Central memory CD8-positive, alpha-beta T cell (primary cell): ENCODE results near the gene ZDHHC21.
"Not testable (repeated sequence)": the region's sequence is repeated elsewhere in the genome, so short reads cannot be mapped to it uniquely, and the experiment has no call there.

Experiments
- ATAC-seq: fragments of 150-1000 bp; cut with Tn5 transposase; replicated peaks from 2 replicates; pipeline ENCODE4 v1.10.0; 2022; ENCODE audit warnings: mild to moderate bottlenecking, moderate FRiP score, moderate number of reproducible peaks; ENCODE audit not compliant: poor library complexity, severe bottlenecking; ENCODE audit errors: extremely low read depth
- DNase-seq, 2 donors: peaks; one replicate each; pipeline ENCODE4 v3.0.0; 2021; ENCODE audit warnings: low spot score in 2 of 2
- H3K27ac Mint-ChIP-seq: one replicate; pipeline ENCODE4 v1.8.0; 2022; ENCODE audit warnings: low read depth, mild to moderate bottlenecking, moderate library complexity, mixed read lengths
- H3K27me3 Mint-ChIP-seq: one replicate; pipeline ENCODE4 v1.8.0; 2022; ENCODE audit warnings: mixed read lengths
- H3K36me3 Mint-ChIP-seq: one replicate; pipeline ENCODE4 v1.8.0; 2022; ENCODE audit warnings: mild to moderate bottlenecking, moderate library complexity, mixed read lengths; ENCODE audit not compliant: insufficient read depth
- H3K4me1 Mint-ChIP-seq: one replicate; pipeline ENCODE4 v1.8.0; 2022; ENCODE audit warnings: mixed read lengths
- H3K4me3 Mint-ChIP-seq: one replicate; pipeline ENCODE4 v1.8.0; 2022; ENCODE audit warnings: mild to moderate bottlenecking, moderate library complexity, mixed read lengths
- H3K9me3 Mint-ChIP-seq: one replicate; pipeline ENCODE4 v1.8.0; 2022; ENCODE audit warnings: mixed read lengths

ZDHHC21 gene

DNA sequence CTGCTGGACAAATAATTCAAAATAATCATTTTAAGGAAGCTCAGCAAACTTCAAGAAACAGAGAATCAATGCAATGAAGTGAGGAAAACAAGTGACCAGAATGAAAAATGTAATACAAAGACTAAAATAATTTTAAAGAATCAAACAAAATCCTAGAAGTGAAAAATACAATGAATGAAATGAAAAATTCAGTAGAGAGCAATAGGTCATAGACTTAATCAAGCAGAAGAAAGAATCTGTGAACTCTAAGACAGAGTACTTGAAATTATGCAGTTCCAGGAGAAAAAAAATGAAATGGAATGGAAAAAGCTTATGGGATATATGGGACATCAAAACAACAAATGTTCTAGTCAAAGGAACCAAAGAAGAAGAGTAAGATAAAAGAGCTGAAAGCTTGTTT, 11.8 kb upstream of the ZDHHC21 start:
- H3K36me3 Mint-ChIP-seq = no peaks in the 10 kb centered on the region
- no peak overlapping the region for H3K4me3 Mint-ChIP-seq
- H3K27me3 Mint-ChIP-seq = peaks cover 41% of the 10 kb centered on the region
- peaks cover 18% of the 10 kb centered on the region for H3K9me3 Mint-ChIP-seq
- no peak for DNase-seq
- no peak overlapping the region for H3K27ac Mint-ChIP-seq
- ATAC-seq = no peak
- H3K4me1 Mint-ChIP-seq = no peaks in the 10 kb centered on the region

DNA sequence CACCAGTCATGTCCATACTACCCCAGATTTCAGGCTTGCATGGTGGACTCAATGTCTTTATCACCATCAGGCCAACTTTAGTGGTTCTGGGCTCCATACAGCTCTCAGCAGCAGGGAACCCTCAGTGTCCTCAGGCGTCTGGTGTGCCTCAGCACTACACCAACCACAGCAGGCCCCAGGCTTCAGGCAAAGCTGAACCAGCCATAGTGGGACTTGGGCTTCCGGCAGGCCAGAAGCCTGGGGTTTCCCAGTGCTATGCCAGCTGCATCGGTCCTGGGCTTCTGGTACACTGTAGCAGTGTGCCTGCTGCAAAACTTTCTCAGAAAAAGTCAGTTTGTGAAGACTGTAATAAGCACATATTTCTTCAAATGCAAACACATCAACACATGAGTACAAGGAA, 11.0 kb upstream of the ZDHHC21 start:
- Mint-ChIP-seq H3K4me3 (no peak overlapping the region), H3K27ac (no peak overlapping the region), H3K9me3 (peaks cover 18% of the 10 kb centered on the region), H3K36me3 (no peaks in the 10 kb centered on the region), H3K27me3 (peaks cover 33% of the 10 kb centered on the region), H3K4me1 (no peaks in the 10 kb centered on the region)
- no peak for DNase-seq
- ATAC-seq = no peak

DNA sequence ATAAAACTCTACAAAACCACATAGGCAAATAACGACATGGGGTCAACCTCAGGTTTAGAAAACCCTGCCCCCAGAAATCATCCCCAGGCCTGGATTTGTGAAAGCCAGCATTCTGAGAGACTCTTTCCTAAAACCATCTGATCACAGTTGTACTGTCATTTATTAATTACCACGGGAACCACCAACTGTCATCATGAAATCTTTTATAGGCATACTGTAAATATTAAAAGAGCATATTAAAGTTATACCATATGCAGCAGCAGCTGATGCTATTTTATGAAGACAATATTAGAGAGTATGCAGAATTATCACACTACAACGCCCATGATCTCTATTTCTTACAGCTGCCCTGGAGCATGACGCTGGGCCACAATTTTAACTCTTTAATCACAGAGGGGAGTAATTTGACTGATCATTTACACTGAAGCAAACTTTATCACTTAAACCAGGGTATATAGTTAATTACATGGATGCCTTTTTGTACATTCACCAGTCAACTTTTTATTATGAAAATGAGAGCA, 9.0 kb upstream of the ZDHHC21 start:
- no peak for DNase-seq
- H3K4me1 Mint-ChIP-seq = no peaks in the 10 kb centered on the region
- no peak overlapping the region for H3K27ac Mint-ChIP-seq
- H3K36me3 Mint-ChIP-seq = no peaks in the 10 kb centered on the region
- ATAC-seq = no peak
- peaks cover 18% of the 10 kb centered on the region for H3K9me3 Mint-ChIP-seq
- H3K27me3 Mint-ChIP-seq = peaks cover 13% of the 10 kb centered on the region
- no peak overlapping the region for H3K4me3 Mint-ChIP-seq

GRCh38 chr9:14692470-14693250, 572 bp downstream of the ZDHHC21 start:
- ATAC-seq (peak; percentile 52), DNase-seq (no peak)
- H3K4me1 Mint-ChIP-seq = peaks cover 38% of the 10 kb centered on the region
- no peaks in the 10 kb centered on the region for H3K9me3 Mint-ChIP-seq
- peak overlapping the region; percentile 94 for H3K27ac Mint-ChIP-seq
- H3K36me3 Mint-ChIP-seq = peaks cover 13% of the 10 kb centered on the region
- H3K4me3 Mint-ChIP-seq = peak overlapping the region; percentile 94
- no peaks in the 10 kb centered on the region for H3K27me3 Mint-ChIP-seq

DNA sequence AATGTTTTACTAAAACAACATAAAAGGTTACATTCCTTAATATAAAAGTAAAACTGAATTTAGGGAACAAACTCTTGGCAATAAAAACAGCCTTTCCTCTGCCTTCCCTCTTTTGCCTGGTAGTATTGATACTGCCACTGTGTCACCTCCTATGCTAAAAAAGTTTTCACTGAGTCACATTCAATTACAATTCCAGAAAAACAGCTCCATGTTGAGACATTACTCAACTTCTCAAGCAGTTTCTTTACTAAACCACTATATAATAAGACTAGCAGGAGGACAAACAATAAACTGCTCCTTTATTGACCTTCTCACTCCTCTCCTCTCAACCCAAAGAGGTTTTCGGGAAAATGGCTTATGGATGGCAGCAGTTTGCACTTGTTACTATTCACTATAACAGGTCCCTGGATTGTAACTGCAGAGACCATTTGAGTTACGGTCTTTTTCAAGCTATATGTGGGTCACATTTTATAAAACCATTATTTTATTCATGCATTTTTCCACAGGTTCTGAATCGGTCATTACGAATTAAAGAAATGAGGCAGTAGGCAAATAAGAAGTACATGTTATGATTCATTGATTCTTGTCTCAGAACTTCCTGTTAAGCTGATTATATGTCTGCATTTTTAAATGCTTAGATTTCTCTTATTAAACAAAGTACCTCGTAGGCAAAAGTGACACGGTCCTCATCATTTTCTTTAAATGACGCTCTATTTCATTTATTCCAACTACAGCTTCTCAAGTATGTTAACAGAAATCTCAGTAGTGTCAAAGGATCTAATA, 2.1 kb downstream of the ZDHHC21 start:
- Mint-ChIP-seq H3K4me3 (no peak overlapping the region), H3K27me3 (no peaks in the 10 kb centered on the region), H3K9me3 (no peaks in the 10 kb centered on the region), H3K4me1 (peaks cover 38% of the 10 kb centered on the region), H3K27ac (no peak overlapping the region), H3K36me3 (peaks cover 13% of the 10 kb centered on the region)
- DNase-seq = no peak
- ATAC-seq = no peak

DNA sequence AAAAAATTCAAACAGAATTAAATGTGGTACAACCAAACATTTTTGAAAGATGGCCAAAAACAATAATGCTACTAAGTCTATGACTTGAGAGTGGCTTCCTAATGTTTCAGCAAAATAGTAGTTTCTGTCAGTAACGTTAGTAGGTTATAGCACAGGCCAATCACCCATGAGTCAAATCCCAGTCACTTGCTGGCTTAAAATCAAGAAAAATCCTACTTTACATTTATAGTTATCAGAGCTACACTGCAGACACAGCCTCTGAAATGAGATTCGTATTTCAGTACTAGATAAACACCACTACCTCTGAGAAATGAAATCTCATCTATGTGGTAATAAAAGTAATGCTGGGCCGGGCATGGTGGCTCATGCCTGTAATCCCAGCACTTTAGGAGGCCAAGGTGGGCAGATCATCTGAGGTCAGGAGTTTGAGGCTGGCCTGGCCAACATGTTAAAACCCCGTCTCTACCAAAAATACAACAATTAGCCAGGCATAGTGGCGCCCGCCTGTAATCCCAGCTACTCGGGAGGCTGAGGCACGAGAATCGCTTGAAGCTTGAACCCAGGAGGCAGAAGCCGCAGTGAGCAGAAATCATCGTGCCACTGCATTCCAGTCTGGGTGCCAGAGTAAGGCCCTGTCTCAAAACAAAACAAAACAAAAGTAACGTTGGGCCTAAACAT, 6.1 kb downstream of the ZDHHC21 start:
- Mint-ChIP-seq H3K27ac (no peak overlapping the region), H3K4me3 (no peak overlapping the region), H3K9me3 (no peaks in the 10 kb centered on the region), H3K4me1 (peaks cover 36% of the 10 kb centered on the region), H3K36me3 (peaks cover 7% of the 10 kb centered on the region), H3K27me3 (no peaks in the 10 kb centered on the region)
- ATAC-seq (no peak), DNase-seq (no peak)

- Mint-ChIP-seq H3K4me1 (peaks cover 43% of the 10 kb centered on the region), H3K27ac (no peak overlapping the region), H3K27me3 (no peaks in the 10 kb centered on the region), H3K36me3 (peaks cover 7% of the 10 kb centered on the region), H3K9me3 (no peaks in the 10 kb centered on the region), H3K4me3 (no peak overlapping the region)
- no peak for ATAC-seq
- no peak for DNase-seq
Observed at GRCh38 chr9:14686168-14686567, 7.1 kb downstream of the ZDHHC21 start.

GRCh38 chr9:14682616-14683015, 10.6 kb downstream of the ZDHHC21 start:
- not testable (repeated sequence) for DNase-seq, H3K9me3 Mint-ChIP-seq, H3K27ac Mint-ChIP-seq

DNA sequence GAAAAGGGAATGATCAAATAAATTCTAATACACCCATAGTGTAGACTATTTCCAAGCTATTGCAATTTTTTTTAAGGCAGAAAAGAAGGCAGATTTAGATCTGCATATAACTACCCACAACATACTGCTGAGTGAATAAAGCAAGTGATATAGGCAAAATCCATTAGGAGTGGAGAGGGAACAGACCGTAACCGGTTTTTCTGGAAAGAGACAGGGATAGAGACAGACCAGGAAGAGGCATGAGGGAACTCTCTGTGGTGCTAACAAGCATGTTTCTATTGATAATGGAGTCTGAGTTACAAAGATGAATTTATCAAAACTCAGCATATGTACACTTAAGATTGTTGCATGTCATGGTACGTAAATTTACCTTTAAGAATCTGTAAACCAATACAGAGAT, 14.5 kb downstream of the ZDHHC21 start:
- no peaks in the 10 kb centered on the region for H3K9me3 Mint-ChIP-seq
- no peak for DNase-seq
- no peak overlapping the region for H3K4me3 Mint-ChIP-seq
- peaks cover 8% of the 10 kb centered on the region for H3K36me3 Mint-ChIP-seq
- ATAC-seq = no peak
- no peak overlapping the region for H3K27ac Mint-ChIP-seq
- H3K4me1 Mint-ChIP-seq = peaks cover 54% of the 10 kb centered on the region
- H3K27me3 Mint-ChIP-seq = no peaks in the 10 kb centered on the region

More at GRCh38 chr9:14682616-14683015, 10.6 kb downstream of the ZDHHC21 start:
- H3K4me1 Mint-ChIP-seq = peaks cover 44% of the 10 kb centered on the region
- not testable (repeated sequence) for ATAC-seq, H3K4me3 Mint-ChIP-seq, H3K36me3 Mint-ChIP-seq, H3K27me3 Mint-ChIP-seq

GRCh38 chr9:14677872-14678271, 15.4 kb downstream of the ZDHHC21 start:
- no peaks in the 10 kb centered on the region for H3K9me3 Mint-ChIP-seq
- peaks cover 50% of the 10 kb centered on the region for H3K4me1 Mint-ChIP-seq
- H3K36me3 Mint-ChIP-seq = peaks cover 8% of the 10 kb centered on the region
- DNase-seq (no peak), ATAC-seq (no peak)
- peak overlapping the region; percentile 34 for H3K27ac Mint-ChIP-seq
- no peaks in the 10 kb centered on the region for H3K27me3 Mint-ChIP-seq
- no peak overlapping the region for H3K4me3 Mint-ChIP-seq

DNA sequence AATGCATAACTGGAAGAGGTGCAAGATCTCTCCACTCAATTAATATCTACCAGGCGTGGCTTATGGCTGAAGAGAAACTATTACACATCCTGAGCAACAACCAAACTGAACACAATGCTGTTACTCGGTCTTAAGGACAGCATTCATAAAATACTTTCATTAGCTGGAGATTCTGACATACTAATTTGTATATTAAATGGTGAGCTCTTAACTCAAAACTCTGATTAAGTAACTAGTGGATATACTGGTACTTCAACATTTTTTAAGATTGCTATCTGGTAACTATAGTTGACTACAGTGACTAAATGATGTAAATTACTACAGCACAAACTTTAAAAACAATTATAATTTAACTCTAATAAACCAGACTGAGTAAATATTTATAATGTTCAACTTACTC, 15.8 kb downstream of the ZDHHC21 start:
- no peak overlapping the region for H3K4me3 Mint-ChIP-seq
- peaks cover 9% of the 10 kb centered on the region for H3K36me3 Mint-ChIP-seq
- no peaks in the 10 kb centered on the region for H3K9me3 Mint-ChIP-seq
- H3K4me1 Mint-ChIP-seq = peaks cover 47% of the 10 kb centered on the region
- no peak for ATAC-seq
- DNase-seq = no peak
- no peaks in the 10 kb centered on the region for H3K27me3 Mint-ChIP-seq
- H3K27ac Mint-ChIP-seq = no peak overlapping the region

DNA sequence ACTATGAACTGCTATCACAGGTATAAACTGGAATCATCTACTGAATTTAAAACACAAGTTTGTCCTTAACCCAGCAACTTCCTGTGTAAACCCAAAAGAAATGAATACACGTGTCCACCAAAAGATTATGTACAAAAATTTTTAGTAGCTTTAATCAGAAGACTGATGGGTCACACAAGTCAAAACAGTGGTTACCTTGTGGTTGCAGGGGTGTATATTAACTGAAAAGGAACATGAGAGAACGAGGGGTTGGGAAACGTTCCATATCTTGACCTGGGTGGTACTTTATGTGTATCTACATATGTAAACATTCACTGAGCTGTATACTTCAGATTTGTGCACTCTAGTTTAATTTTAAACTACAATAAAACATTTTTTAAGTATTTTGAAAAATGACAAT, 18.6 kb downstream of the ZDHHC21 start:
- ATAC-seq = no peak
- Mint-ChIP-seq H3K27ac (no peak overlapping the region), H3K9me3 (no peaks in the 10 kb centered on the region), H3K27me3 (no peaks in the 10 kb centered on the region), H3K4me3 (no peak overlapping the region), H3K4me1 (peaks cover 28% of the 10 kb centered on the region), H3K36me3 (peaks cover 11% of the 10 kb centered on the region)
- no peak for DNase-seq
